GM19397 (cell line): ENCODE data around the gene RPE65.
A peak's percentile ranks its signal among the peaks of the same experiment; 100 is the strongest.
"Not testable (repeated sequence)": the region's sequence is repeated elsewhere in the genome, so short reads cannot be mapped to it uniquely, and the experiment has no call there.

ENCODE experiments used
- ATAC-seq: cut with Tn5 transposase; IDR thresholded peaks from one replicate; pipeline ENCODE4 v1.9.1; 2021; ENCODE audit warnings: mild to moderate bottlenecking, moderate library complexity; ENCODE audit not compliant: unreplicated experiment

The RPE65 gene

DNA sequence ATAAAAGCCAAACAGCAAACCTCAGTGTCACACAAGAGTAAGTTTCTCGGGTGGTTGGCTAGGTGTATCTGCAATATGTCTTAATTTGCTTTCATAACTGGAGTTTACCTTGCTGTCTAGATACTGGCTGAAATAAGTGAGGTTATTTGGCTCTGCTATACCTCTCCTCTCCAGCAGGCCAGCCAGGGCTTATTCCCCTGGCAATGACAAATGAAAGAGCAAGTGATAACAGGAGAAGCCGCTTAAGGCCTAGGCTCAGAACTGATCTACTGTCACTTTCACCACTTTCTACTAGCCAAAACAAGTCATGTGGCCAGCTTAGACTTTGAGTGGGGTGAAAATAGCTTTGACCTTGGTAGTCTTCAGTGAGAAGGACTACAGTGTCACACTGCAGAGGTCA is 4.8 kb upstream of the RPE65 start:
- ATAC-seq = no peak

DNA sequence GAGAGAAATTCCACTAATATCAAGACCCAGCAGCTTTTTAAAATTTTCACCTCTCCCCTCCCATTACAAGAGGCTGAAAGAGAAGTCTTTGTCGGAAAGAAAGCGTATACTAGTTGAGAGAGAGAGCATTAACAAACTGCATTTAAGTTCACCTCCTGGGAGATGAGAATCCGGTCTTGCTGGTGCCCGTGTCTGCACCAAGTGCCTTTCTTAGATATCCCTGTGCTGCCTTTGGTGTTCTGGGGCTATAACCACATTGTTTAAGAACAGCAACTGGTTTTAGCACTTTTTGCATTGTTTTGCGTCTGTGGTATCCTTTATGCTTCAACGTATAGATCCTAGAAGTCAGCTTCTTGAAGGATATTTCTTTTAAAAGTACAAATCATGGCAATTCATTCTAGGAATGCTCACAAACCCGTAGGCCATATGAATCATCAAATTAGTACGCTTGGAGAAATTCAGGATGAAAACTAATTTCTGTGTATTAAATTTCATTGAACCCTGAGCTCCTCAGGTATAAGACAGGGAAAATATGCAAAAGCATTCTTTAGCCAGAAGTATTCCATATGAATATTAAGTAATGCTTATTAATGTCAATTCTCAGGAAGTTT is 3.4 kb upstream of the RPE65 start:
- no peak for ATAC-seq

- ATAC-seq = no peak
Observed at GRCh38 chr1:68448365-68448764, 1.4 kb downstream of the RPE65 start.

GRCh38 chr1:68445709-68446108 is 4.0 kb downstream of the RPE65 start:
- no peak for ATAC-seq

GRCh38 chr1:68442822-68443556 is 6.8 kb downstream of the RPE65 start:
- peak; percentile 69 for ATAC-seq

GRCh38 chr1:68442006-68442405 is 7.7 kb downstream of the RPE65 start:
- ATAC-seq = no peak

- no peak for ATAC-seq
Observed at GRCh38 chr1:68438310-68438709, 11.4 kb downstream of the RPE65 start.

- ATAC-seq = no peak
Observed at GRCh38 chr1:68433395-68433794, 16.4 kb downstream of the RPE65 start.

GRCh38 chr1:68431076-68431475 is 18.7 kb downstream of the RPE65 start:
- ATAC-seq = no peak

- no peak for ATAC-seq
Observed at GRCh38 chr1:68429233-68429808, 20.4 kb downstream of the RPE65 start.

DNA sequence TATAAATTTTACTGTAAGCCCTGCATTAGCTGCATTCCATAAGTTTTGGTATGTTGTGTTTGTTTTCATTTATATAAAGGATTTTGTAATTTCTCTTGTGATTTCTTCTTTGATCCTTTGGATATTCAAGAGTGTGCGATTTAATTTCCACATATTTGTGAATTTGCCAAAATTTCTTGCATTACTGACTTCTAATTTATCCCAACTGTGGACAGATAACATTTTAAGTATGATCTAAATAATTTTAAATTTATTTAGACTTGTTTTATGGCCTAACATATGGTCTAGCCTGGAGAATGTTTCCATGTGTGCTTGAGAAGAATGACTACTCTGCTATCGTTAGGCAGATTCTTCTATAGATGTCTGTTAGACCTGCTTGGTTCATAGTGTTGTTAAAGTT is 23.2 kb downstream of the RPE65 start:
- no peak for ATAC-seq

- ATAC-seq = no peak
Observed at GRCh38 chr1:68421350-68421749, 28.4 kb downstream of the RPE65 start.

DNA sequence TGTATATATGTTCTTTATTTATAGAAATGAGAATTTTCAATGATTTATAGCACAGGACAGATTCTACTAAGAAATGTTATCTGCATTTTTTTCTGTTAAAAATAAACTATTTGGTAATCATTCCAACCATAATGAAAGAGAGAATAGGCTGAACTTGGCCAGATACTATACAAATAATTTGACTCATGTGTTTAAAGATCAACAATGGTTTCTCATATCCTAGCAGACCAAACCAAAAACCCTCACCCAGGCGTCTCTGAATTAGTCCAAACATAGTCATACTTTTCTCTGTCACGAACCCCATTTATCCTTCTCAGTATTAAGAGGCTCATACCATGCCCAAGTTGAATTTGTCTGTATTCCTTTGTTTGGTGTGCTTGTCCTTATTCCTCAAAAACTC is 40.3 kb downstream of the RPE65 start:
- ATAC-seq = no peak

DNA sequence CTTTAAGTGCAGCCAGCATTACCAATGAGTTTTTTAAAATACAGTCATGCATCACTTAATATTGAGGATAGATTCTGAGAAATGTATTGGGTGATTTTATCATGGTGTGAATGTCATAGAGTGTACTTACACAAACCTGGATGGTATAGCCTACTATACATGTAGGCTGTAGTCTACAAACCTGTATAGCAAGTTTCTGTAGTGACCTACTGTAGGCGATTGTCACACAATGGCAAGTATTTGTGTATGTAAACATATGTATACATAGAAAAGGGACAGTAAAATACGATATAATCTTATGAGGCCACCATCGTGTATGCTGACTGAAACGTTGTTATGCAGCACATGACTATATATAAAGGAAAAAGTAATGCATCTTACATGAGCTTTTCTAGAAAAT is 48.2 kb downstream of the RPE65 start:
- no peak for ATAC-seq

GRCh38 chr1:68395575-68395974 is 54.2 kb downstream of the RPE65 start:
- not testable (repeated sequence) for ATAC-seq

DNA sequence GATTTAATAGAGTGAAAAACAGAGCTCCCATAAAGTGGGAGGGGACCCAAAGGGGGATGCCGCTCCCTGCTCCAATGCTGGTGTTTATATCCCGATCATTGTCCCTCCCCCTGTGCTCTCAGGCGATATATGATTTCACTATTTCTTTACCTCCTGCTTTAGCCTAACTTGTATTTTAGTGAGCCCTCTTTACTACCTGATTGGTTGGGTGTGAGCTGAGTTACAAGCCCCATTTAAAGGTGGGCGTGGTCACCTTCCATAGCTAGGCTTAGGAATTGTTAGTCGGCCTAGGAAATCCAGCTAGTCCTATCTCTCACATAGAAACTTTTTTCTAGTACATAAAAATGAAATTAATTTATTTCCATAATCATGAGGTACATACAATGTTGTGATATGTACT is 57.3 kb downstream of the RPE65 start:
- not testable (repeated sequence) for ATAC-seq

- ATAC-seq = not testable (repeated sequence)
Observed at GRCh38 chr1:68385798-68386524, 63.8 kb downstream of the RPE65 start.

DNA sequence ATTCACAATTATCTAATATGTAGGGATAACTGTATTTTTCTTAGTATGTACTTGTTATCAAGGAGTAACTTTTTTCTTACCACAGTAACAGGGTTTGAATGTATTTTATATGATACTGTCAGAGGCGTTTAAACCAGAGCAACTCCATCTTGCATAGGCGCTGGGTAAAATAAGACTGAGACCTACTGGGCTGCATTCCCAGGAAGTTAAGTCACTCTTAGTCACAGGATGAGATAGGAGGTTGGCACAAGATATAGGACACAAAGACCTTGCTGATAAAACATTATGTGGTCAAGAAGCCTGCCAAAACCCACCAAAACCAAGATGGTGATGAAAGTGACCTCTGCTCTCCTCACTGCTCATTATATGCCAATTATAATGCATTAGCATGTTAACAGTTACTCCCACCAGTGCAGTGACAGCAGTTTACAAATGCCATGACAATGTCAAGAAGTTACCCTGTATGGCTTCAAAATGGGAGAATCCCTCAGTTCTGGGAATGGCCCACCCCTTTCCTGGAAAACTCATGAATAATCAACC is 64.8 kb downstream of the RPE65 start:
- no peak for ATAC-seq

GRCh38 chr1:68384321-68384813 is 65.4 kb downstream of the RPE65 start:
- no peak for ATAC-seq

DNA sequence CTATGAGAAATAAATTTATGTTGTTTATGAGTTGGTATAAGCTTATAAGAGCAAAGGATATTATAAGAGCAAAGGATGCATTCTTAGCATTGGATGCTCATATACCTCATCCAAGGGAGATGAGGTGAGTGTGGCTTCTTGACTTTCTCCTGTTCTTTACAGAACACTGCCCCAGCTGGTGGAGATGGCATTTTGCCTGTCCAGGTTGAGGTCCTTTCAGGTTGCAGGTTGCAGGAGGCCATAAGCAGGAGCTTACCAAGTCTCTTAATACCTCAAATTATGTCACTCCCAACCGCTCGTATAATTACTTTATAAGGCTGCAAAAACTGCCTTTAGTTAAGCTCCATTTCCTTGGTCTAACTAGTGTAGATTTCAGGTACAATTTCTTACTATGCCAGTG is 66.7 kb downstream of the RPE65 start:
- ATAC-seq = no peak

DNA sequence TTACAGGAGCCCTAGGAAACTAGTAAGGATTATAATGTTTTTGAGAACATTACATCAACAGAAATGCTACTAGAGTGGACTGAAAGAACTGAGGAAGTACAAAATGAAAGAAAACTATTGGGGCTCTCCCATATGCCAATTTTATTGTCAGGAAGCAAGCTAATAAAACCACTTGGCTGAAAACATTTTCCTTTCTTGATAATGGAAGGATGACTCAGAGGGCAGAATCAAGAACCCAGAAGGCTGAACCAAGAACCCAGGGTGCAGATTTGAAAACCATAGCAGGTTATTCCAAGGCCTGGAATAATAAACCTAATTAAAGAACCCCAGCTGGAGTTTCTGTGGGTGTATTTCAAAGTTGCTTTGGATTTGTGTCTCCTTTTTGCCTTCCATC is 70.7 kb downstream of the RPE65 start:
- no peak for ATAC-seq
